Stimulated activated CD4-positive, alpha-beta T cell treated with anti-CD3 and anti-CD28 coated beads, TNF-alpha, amount 100 ng/mL, for 48 hours (primary cell): ENCODE measurements around the gene ZNF331.

ENCODE experiments used
- DNase-seq, 3 donors: peaks; one replicate each; pipeline ENCODE4 v3.0.0-alpha.2; 2020; ENCODE audit warnings: low read depth in 3 of 3

ZNF331 gene

DNA sequence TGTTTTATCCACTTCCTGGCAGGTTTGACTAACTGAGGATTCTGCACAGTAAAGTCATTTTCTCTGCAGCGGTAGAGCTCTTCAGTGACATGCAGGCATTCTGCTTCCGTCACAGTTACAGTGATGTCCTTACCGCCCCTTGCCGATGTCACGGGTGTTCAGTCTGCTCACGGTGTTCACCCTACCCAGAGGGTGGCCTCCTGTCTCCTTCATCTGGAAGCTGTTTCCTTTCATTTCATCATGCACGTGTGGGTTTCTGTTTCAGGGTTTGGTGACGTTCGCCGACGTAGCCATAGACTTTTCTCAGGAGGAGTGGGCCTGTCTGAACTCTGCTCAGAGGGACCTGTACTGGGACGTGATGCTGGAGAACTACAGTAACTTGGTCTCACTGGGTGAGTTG is 33.4 kb downstream of the ZNF331 start:
- DNase-seq: no peak

DNA sequence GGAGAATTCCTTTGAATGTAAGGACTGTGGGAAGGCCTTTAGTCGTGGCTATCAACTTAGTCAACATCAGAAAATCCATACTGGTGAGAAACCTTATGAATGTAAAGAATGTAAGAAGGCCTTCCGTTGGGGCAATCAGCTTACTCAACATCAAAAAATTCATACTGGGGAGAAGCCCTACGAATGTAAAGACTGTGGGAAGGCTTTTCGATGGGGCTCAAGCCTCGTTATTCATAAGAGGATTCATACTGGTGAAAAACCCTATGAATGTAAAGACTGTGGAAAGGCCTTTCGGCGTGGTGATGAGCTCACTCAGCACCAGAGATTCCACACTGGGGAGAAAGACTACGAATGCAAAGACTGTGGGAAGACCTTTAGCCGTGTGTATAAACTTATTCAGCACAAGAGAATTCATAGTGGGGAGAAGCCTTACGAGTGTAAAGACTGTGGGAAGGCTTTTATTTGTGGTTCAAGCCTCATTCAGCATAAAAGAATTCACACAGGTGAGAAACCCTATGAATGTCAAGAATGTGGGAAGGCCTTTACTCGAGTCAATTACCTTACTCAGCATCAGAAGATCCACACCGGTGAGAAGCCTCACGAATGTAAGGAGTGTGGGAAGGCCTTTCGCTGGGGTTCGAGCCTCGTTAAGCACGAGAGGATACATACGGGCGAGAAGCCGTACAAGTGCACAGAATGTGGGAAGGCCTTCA is 39.2 kb downstream of the ZNF331 start:
- DNase-seq: no peak

DNA sequence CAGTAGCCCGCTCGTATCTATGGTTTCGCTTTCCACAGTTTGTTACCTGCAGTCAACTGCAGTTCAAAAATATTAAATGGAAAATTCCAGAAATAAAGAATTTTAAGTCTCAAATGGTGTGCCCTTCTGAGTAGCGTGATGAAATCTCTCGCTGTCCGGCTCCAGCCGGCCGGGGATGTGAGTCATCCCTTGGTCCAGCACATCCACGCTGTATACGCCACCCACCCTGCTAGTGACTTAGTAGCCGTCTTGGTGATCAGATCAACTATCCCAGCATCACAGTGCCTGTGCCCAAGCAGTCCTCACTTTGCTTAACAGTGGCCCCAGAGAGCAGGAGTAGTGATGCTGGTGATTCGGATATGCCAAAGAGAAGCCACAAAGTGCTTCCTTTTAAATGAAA is 40.0 kb downstream of the ZNF331 start:
- DNase-seq: no peak

- DNase-seq: no peak
Observed at GRCh38 chr19:53579518-53579917, 41.6 kb downstream of the ZNF331 start.

- no peak for DNase-seq
Observed at GRCh38 chr19:53580871-53581835, 43.2 kb downstream of the ZNF331 start.

GRCh38 chr19:53581871-53582279 is 43.9 kb downstream of the ZNF331 start:
- no peak for DNase-seq

DNA sequence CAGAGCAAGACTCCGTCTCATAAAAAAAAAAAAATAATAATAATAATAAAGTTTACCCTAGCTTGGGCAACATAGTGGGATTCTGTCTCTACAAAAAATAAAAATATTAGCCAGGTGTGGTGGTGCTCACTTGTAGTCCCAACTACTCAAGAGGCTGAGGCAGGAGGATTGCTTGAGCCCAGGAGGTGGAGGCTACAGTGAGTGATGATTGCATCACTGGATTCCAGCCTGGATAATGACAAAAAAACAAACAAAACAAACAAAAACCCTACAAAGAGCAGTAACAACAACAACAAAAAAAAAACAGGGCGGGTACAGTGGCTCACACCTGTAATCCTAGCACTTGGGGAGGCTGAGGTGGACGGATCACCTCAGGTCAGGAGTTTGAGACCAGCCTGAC is 45.2 kb downstream of the ZNF331 start:
- DNase-seq: no peak

DNA sequence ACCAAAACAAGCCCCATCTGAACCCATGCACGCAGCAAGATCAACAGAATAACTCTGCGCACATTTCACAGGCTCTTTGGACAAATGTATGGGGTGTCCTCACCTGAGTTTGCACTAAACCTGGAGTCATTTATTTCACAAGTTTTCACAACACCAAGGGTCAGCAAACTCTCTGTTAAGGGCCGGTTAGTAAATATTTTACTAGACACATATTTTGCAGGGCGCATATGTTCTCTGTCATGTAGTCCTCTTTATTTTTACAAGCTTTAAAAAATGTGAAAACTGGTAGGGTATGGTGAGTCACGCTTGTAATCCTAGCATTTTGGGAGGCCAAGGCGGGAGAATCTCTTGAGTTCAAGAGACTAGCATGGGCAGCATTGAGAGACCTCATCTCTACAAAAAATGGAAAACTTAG is 48.3 kb downstream of the ZNF331 start:
- DNase-seq: no peak

GRCh38 chr19:53594811-53595509 is 57.0 kb downstream of the ZNF331 start:
- no peak for DNase-seq

- no peak for DNase-seq
Observed at GRCh38 chr19:53595510-53595867, 57.5 kb downstream of the ZNF331 start.

DNA sequence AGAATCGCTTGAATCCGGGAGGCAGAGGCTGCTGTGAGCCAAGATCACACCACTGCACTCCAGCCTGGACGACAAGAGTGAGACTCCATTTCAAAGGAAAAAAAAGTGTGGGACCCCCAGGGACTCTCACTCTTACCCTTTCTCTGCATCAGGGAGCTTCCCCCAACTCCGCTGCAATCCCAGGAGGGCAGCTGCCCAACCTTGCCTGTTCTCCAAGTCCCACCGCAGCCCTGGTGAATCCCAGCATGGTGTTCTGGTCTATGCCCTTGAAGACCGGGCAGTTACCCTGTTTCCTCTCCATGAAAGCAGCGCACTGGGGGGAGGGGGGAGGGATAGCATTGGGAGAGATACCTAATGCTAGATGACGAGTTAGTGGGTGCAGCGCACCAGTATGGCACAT is 58.1 kb downstream of the ZNF331 start:
- no peak for DNase-seq

GRCh38 chr19:53597023-53597422 is 59.1 kb downstream of the ZNF331 start:
- DNase-seq: no peak

- no peak for DNase-seq
Observed at GRCh38 chr19:53598361-53598760, 60.4 kb downstream of the ZNF331 start.

DNA sequence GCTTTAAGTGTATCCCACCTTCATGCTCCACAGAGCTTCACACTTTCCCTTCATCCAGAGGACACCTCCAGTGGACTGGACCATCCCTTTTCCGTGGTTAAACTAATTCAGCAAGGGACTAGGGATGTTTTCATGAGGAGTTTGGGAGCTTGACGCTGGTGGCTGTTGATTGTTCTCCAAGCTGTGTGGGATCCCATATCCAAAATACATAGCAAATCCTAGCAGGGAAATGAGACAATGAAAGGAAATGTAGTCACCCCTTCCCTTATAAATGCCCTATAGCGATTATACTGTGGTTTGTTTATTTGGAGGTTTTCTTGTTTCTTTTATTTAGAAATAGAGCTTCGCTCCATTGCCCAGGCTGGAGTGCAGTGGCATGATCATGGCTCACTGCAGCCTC is 62.3 kb downstream of the ZNF331 start:
- DNase-seq: no peak

DNA sequence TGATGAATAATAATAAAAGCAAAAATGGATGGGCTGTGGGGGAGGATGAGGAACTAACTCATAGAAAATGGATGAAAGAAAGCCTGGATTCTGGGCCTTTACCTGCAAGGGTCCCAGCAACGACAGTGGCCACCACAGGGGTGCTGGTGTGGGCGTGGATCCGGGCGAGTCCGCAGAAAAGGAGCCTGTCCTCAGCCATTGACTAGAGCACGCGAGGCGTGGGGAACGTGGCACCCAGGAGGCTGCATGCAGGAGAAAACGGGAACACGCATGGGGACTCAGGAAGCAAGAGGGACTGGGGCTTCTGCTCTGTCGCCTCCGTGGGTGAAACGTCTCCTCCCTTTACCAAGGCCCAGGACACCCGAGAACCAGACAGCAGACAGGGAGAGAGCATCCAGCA is 68.1 kb downstream of the ZNF331 start:
- no peak for DNase-seq

DNA sequence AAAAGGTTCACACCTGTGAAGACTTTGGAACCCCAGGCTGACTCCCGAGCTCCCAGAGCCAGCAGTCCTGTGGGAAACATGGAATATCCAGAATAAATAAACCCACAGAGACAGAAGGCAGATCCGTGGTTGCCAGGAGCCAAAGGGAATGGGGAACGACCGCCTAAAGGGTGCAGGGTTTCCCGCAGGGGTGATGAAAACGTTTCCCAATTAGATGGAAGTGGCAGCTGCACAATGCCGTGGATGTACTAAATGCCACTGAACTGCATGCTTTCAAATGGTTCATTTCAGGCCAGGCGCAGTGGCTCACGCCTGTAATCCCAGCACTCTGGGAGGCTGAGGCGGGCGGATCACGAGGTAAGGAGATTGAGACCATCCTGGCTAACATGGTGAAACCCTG is 70.4 kb downstream of the ZNF331 start:
- no peak for DNase-seq

GRCh38 chr19:53612762-53613526 is 75.0 kb downstream of the ZNF331 start:
- no peak for DNase-seq

GRCh38 chr19:53621885-53622740 is 84.2 kb downstream of the ZNF331 start:
- no peak for DNase-seq

- DNase-seq: no peak
Observed at GRCh38 chr19:53624771-53625545, 87.0 kb downstream of the ZNF331 start.

DNA sequence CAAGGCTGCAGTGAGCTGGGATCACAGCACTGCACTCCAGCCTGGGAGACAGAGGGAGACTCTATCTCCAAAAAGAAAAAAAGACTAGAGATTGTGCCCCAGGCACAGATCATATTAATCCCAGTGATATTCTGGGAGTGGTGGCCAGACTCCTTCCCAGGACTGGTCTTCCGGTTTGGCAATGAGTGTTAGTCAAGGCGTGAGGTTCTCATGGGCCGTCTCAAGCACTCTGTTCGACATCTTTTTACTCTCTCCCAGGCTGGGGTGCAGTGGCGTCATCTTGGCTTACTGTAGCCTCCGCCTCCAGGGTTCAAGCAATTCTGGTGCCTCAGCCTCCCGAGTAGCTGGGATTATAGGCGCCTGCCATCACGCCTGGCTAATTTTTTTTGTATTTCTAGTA is 88.5 kb downstream of the ZNF331 start:
- DNase-seq: no peak
